Astrocyte (in vitro differentiated cells and primary cell): Measurements from ENCODE around the gene GAB2.

ENCODE experiments used
- EZH2 ChIP-seq: IDR thresholded peaks from 2 replicates; pipeline ENCODE4 v1.6.1; 2012; ENCODE audit warnings: mild to moderate bottlenecking, low read length, inconsistent platforms; ENCODE audit not compliant: insufficient read depth
- TF ChIP-seq, protein P1 (sequence below): IDR thresholded peaks from 2 replicates; pipeline ENCODE4 v1.5.1; 2011; ENCODE audit warnings: low read depth, mild to moderate bottlenecking, inconsistent platforms, low read length, moderate library complexity; ENCODE audit not compliant: insufficient read depth

DNA sequence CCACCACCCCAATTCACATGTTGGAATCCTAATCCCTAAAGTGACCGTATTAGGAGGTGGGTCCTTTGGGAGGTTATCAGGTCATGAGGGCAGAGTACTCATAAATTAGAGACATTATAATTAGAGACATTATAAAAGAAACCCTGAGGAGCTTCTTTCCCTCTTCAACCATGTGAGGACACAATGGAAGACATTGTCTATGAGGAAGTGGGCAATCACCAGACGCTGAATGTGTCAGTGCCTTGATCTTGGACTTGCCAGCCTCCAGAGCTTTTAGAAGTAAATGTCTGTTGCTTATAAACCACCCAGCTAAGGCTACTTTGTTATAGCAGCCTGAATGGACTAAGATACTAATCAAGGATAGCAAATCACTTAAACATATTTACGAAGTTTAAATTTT lies 14.8 kb downstream of the GAB2 start:
- TF ChIP-seq, protein P1, sequence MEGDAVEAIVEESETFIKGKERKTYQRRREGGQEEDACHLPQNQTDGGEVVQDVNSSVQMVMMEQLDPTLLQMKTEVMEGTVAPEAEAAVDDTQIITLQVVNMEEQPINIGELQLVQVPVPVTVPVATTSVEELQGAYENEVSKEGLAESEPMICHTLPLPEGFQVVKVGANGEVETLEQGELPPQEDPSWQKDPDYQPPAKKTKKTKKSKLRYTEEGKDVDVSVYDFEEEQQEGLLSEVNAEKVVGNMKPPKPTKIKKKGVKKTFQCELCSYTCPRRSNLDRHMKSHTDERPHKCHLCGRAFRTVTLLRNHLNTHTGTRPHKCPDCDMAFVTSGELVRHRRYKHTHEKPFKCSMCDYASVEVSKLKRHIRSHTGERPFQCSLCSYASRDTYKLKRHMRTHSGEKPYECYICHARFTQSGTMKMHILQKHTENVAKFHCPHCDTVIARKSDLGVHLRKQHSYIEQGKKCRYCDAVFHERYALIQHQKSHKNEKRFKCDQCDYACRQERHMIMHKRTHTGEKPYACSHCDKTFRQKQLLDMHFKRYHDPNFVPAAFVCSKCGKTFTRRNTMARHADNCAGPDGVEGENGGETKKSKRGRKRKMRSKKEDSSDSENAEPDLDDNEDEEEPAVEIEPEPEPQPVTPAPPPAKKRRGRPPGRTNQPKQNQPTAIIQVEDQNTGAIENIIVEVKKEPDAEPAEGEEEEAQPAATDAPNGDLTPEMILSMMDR = no peak
- TF ChIP-seq EZH2 = no peak
